HG03378 (cell line): ENCODE measurements around the gene LGMN.
"Not testable (repeated sequence)": the region's sequence is repeated elsewhere in the genome, so short reads cannot be mapped to it uniquely, and the experiment has no call there.

Source experiments
- ATAC-seq: cut with Tn5 transposase; IDR thresholded peaks from one replicate; pipeline ENCODE4 v1.9.1; 2021; ENCODE audit warnings: mild to moderate bottlenecking, moderate library complexity; ENCODE audit not compliant: unreplicated experiment

Gene LGMN

GRCh38 chr14:92702441-92702918 is 45.9 kb downstream of the LGMN start:
- no peak for ATAC-seq

- no peak for ATAC-seq
Observed at GRCh38 chr14:92701826-92702225, 46.6 kb downstream of the LGMN start.

- no peak for ATAC-seq
Observed at GRCh38 chr14:92698393-92698792, 50.0 kb downstream of the LGMN start.

- no peak for ATAC-seq
Observed at GRCh38 chr14:92696366-92696765, 52.1 kb downstream of the LGMN start.

GRCh38 chr14:92695562-92695961 is 52.9 kb downstream of the LGMN start:
- ATAC-seq, result no peak

GRCh38 chr14:92694807-92695206 is 53.6 kb downstream of the LGMN start:
- no peak for ATAC-seq

- ATAC-seq, result no peak
Observed at GRCh38 chr14:92693998-92694795, 54.2 kb downstream of the LGMN start.

GRCh38 chr14:92692822-92693226 is 55.6 kb downstream of the LGMN start:
- no peak for ATAC-seq

- ATAC-seq, result no peak
Observed at GRCh38 chr14:92690171-92691011, 58.0 kb downstream of the LGMN start.

GRCh38 chr14:92688434-92689375 is 59.7 kb downstream of the LGMN start:
- no peak for ATAC-seq

- ATAC-seq, result no peak
Observed at GRCh38 chr14:92687681-92688433, 60.6 kb downstream of the LGMN start.

- peak; percentile 41 for ATAC-seq
Observed at GRCh38 chr14:92686900-92687427, 61.5 kb downstream of the LGMN start.

- peak; percentile 17 for ATAC-seq
Observed at GRCh38 chr14:92686411-92686899, 62.0 kb downstream of the LGMN start.

GRCh38 chr14:92685784-92686355 is 62.6 kb downstream of the LGMN start:
- no peak for ATAC-seq

GRCh38 chr14:92684801-92685560 is 63.4 kb downstream of the LGMN start:
- no peak for ATAC-seq

- ATAC-seq, result no peak
Observed at GRCh38 chr14:92683041-92683440, 65.4 kb downstream of the LGMN start.

- ATAC-seq, result no peak
Observed at GRCh38 chr14:92680781-92681650, 67.4 kb downstream of the LGMN start.

- not testable (repeated sequence) for ATAC-seq
Observed at GRCh38 chr14:92680330-92680729, 68.1 kb downstream of the LGMN start.
